ENCODE data around the gene SPESP1.

Gene SPESP1
- total RNA-seq = 0 to 0.46 (median 0.17) reads per million in 9 experiments

- Mint-ChIP-seq H3K9me3 (no peaks in the 10 kb centered on the region), H3K4me3 (peak within 1 kb of the TSS; percentile 23 to 43), H3K36me3 (ENCODE audit: insufficient read depth) (no peaks in the 10 kb centered on the region), H3K4me1 (ENCODE audit: low read depth in 2 of 2) (no peaks in the 10 kb centered on the region), H3K27ac (peak within 1 kb of the TSS; percentile 55), H3K27me3 (peaks cover 20 to 23% of the 10 kb centered on the region in 2 donors)
- ATAC-seq (replicated peaks) (peak; percentile 37), DNase-seq (peak in 1 of 3 experiments; percentile 11)
Observed at GRCh38 chr15:68930268-68931022, at the start of gene SPESP1. TSS of gene SPESP1 (plus strand) at chr15:68930525. CDS start at chr15:68930654, 129 bp downstream.

DNA sequence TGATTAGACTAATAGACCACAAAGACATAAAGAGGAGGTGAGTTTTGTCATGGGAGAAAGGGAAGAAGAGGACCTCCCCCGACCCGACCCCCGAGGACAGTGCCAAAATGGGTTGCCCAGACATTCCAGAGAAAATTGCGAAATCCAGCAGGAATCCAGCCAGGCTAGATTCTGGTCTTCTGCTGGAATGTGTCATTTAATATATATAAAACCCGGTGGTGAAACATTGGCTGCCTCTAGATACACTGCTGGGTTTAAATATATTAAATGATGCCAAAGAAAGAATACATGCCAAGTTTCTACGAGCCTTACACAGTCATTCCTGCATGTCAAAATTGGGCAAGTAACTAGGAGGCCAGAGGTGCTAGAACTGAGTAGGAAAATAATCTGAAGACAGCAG, 45.3 kb upstream of the SPESP1 start:
- Mint-ChIP-seq H3K27ac (no peak overlapping the region), H3K27me3 (peaks cover 19 to 30% of the 10 kb centered on the region in 2 donors), H3K9me3 (no peaks in the 10 kb centered on the region), H3K4me3 (no peak overlapping the region), H3K36me3 (ENCODE audit: insufficient read depth) (no peaks in the 10 kb centered on the region), H3K4me1 (ENCODE audit: low read depth in 2 of 2) (peaks cover 0 to 4% of the 10 kb centered on the region in 2 donors)
- ATAC-seq (replicated peaks) (no peak), DNase-seq (no peak)

DNA sequence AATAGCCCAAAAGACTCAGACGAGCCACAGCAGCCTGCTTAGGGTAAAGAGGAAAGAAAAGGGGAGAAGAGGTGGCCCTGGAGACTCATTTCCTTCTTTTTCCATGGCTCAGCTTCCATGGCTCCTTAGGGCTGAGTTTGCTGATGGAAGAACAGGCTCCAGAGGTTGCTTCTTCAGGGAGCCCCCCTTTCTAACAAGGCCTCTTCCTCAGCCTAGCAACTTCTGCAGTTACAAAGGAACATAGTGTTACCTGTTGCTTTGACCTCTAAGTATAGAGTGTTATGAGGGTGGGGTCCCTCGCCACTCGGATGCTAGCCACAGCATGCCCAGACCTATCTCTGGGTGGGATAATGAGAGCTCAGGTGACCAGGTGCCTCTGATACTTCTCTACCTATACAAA, 43.2 kb upstream of the SPESP1 start:
- DNase-seq = no peak
- peaks cover 0 to 4% of the 10 kb centered on the region in 2 donors for H3K4me1 Mint-ChIP-seq (ENCODE audit: low read depth in 2 of 2)
- no peak overlapping the region for H3K27ac Mint-ChIP-seq
- no peak overlapping the region for H3K4me3 Mint-ChIP-seq
- H3K36me3 Mint-ChIP-seq (ENCODE audit: insufficient read depth) = no peaks in the 10 kb centered on the region
- H3K27me3 Mint-ChIP-seq = peaks cover 36 to 37% of the 10 kb centered on the region in 2 donors
- ATAC-seq (replicated peaks) = no peak
- no peaks in the 10 kb centered on the region for H3K9me3 Mint-ChIP-seq

GRCh38 chr15:68887819-68888218, 42.5 kb upstream of the SPESP1 start:
- H3K36me3 Mint-ChIP-seq (ENCODE audit: insufficient read depth) = no peaks in the 10 kb centered on the region
- peaks cover 41 to 42% of the 10 kb centered on the region in 2 donors for H3K27me3 Mint-ChIP-seq
- H3K4me3 Mint-ChIP-seq = no peak overlapping the region
- no peaks in the 10 kb centered on the region for H3K9me3 Mint-ChIP-seq
- ATAC-seq (replicated peaks) (no peak), DNase-seq (no peak)
- peaks cover 0 to 4% of the 10 kb centered on the region in 2 donors for H3K4me1 Mint-ChIP-seq (ENCODE audit: low read depth in 2 of 2)
- H3K27ac Mint-ChIP-seq = no peak overlapping the region

DNA sequence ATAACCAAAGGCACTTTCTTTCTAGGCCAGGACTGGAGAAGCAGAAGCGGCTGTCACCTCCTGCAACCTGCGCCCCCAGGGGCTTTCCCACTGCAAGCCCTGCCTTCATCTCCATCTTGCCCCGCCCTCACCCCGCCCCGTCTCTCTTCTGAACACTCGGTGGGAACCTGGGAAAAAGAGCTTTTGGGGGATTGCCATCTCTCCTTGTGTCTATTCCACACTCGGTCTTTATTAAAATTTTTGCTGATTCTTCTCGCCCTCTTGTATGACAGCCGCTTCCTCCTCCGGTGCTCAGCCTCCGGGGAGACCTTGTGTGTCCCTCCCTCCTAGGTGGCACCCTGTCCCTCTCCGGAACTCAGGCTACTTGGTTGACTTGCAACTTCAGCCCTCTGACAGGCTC, 41.9 kb upstream of the SPESP1 start:
- DNase-seq = no peak
- peaks cover 45 to 47% of the 10 kb centered on the region in 2 donors for H3K27me3 Mint-ChIP-seq
- H3K9me3 Mint-ChIP-seq = no peaks in the 10 kb centered on the region
- no peak overlapping the region for H3K27ac Mint-ChIP-seq
- peak overlapping the region in 1 of 2 donors; percentile 35 for H3K4me3 Mint-ChIP-seq
- peak; percentile 39 for ATAC-seq (replicated peaks)
- no peaks in the 10 kb centered on the region for H3K36me3 Mint-ChIP-seq (ENCODE audit: insufficient read depth)
- H3K4me1 Mint-ChIP-seq (ENCODE audit: low read depth in 2 of 2) = peaks cover 0 to 4% of the 10 kb centered on the region in 2 donors

GRCh38 chr15:68894208-68894607, 36.1 kb upstream of the SPESP1 start:
- Mint-ChIP-seq H3K27me3 (peaks cover 48 to 70% of the 10 kb centered on the region in 2 donors), H3K4me3 (no peak overlapping the region), H3K4me1 (ENCODE audit: low read depth in 2 of 2) (no peaks in the 10 kb centered on the region), H3K27ac (no peak overlapping the region), H3K9me3 (no peaks in the 10 kb centered on the region), H3K36me3 (ENCODE audit: insufficient read depth) (no peaks in the 10 kb centered on the region)
- DNase-seq (no peak), ATAC-seq (replicated peaks) (no peak)

DNA sequence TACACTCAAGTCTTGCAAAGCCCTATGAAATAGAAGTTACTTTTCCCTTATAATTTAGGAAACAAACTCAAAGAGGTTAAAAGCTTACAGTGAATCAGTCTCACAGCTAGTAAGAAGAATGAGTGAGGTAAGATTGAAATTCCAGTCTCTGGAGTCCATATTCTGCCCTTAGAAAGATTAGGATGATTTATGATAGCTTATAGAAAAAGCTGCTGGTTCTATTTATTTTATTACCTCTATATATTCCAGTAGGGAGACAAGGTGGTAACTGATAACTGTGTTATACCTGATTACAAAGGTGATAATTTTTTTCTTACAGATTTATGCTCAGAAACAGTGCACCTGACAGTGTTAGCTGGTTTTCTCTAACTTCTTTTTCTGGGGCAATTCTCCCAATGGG, 34.1 kb upstream of the SPESP1 start:
- Mint-ChIP-seq H3K4me3 (no peak overlapping the region), H3K9me3 (no peaks in the 10 kb centered on the region), H3K4me1 (ENCODE audit: low read depth in 2 of 2) (no peaks in the 10 kb centered on the region), H3K36me3 (ENCODE audit: insufficient read depth) (no peaks in the 10 kb centered on the region), H3K27me3 (peaks cover 49 to 87% of the 10 kb centered on the region in 2 donors), H3K27ac (no peak overlapping the region)
- ATAC-seq (replicated peaks) (no peak), DNase-seq (no peak)

- no peak for DNase-seq
- Mint-ChIP-seq H3K27me3 (peaks cover 49 to 87% of the 10 kb centered on the region in 2 donors), H3K4me3 (no peak overlapping the region), H3K4me1 (ENCODE audit: low read depth in 2 of 2) (no peaks in the 10 kb centered on the region), H3K9me3 (no peaks in the 10 kb centered on the region), H3K36me3 (ENCODE audit: insufficient read depth) (no peaks in the 10 kb centered on the region), H3K27ac (no peak overlapping the region)
- ATAC-seq (replicated peaks) = no peak
Observed at GRCh38 chr15:68897016-68897415, 33.3 kb upstream of the SPESP1 start.

DNA sequence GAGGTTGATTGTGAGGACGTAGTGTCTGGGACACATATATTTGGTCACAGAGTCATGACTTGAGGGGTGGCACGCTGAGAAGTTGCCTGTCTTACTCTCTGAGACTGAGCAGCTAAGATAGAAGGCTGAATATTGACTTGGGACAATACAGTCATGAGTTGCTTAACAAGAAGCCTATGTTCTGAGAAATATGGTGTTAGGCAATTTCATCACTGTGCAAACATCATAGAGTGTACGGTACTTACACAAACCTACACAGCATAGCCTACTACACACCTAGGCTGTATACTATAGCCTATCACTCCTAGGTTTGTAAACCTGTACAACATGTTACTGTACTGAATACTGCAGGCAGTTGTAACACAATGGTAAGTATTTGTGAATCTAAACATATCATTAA, 30.3 kb upstream of the SPESP1 start:
- no peak for ATAC-seq (replicated peaks)
- H3K4me3 Mint-ChIP-seq = no peak overlapping the region
- no peak overlapping the region for H3K27ac Mint-ChIP-seq
- no peaks in the 10 kb centered on the region for H3K36me3 Mint-ChIP-seq (ENCODE audit: insufficient read depth)
- H3K9me3 Mint-ChIP-seq = no peaks in the 10 kb centered on the region
- peaks cover 50 to 60% of the 10 kb centered on the region in 2 donors for H3K27me3 Mint-ChIP-seq
- H3K4me1 Mint-ChIP-seq (ENCODE audit: low read depth in 2 of 2) = no peaks in the 10 kb centered on the region
- DNase-seq = no peak

- H3K9me3 Mint-ChIP-seq = no peaks in the 10 kb centered on the region
- ATAC-seq (replicated peaks) = no peak
- peaks cover 25 to 43% of the 10 kb centered on the region in 2 donors for H3K27me3 Mint-ChIP-seq
- H3K27ac Mint-ChIP-seq = no peak overlapping the region
- DNase-seq = no peak
- H3K36me3 Mint-ChIP-seq (ENCODE audit: insufficient read depth) = no peaks in the 10 kb centered on the region
- no peak overlapping the region for H3K4me3 Mint-ChIP-seq
- H3K4me1 Mint-ChIP-seq (ENCODE audit: low read depth in 2 of 2) = no peaks in the 10 kb centered on the region
Observed at GRCh38 chr15:68907396-68907923, 22.9 kb upstream of the SPESP1 start.

- no peaks in the 10 kb centered on the region for H3K9me3 Mint-ChIP-seq
- DNase-seq = no peak
- no peaks in the 10 kb centered on the region for H3K4me1 Mint-ChIP-seq (ENCODE audit: low read depth in 2 of 2)
- H3K36me3 Mint-ChIP-seq (ENCODE audit: insufficient read depth) = no peaks in the 10 kb centered on the region
- no peak for ATAC-seq (replicated peaks)
- peaks cover 34 to 42% of the 10 kb centered on the region in 2 donors for H3K27me3 Mint-ChIP-seq
- H3K27ac Mint-ChIP-seq = no peak overlapping the region
- no peak overlapping the region for H3K4me3 Mint-ChIP-seq
Observed at GRCh38 chr15:68909601-68910100, 20.7 kb upstream of the SPESP1 start.

- DNase-seq (no peak), ATAC-seq (replicated peaks) (no peak)
- peaks cover 32 to 48% of the 10 kb centered on the region in 2 donors for H3K27me3 Mint-ChIP-seq
- no peaks in the 10 kb centered on the region for H3K9me3 Mint-ChIP-seq
- H3K27ac Mint-ChIP-seq = no peak overlapping the region
- no peak overlapping the region for H3K4me3 Mint-ChIP-seq
- no peaks in the 10 kb centered on the region for H3K4me1 Mint-ChIP-seq (ENCODE audit: low read depth in 2 of 2)
- no peaks in the 10 kb centered on the region for H3K36me3 Mint-ChIP-seq (ENCODE audit: insufficient read depth)
Observed at GRCh38 chr15:68910341-68910740, 20.0 kb upstream of the SPESP1 start.

DNA sequence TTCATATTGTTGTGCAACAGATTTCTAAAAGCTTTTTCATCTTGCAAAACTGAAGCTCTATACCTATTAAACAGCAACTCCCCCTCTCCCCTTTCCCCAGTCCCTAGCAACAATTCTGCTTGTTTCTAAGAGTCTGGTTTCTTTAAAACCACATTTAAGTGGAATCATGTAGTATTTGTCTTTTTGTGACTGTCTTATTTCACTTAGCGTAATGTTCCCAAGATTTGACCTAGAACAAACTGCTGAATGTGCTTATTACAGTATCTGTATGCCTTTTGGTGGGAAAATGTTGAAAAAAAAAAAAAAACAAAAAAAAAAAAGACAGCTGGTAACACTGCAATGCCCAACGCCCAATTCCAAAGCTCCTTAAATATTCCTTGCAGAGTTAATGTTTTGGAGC, 19.5 kb upstream of the SPESP1 start:
- no peaks in the 10 kb centered on the region for H3K4me1 Mint-ChIP-seq (ENCODE audit: low read depth in 2 of 2)
- H3K4me3 Mint-ChIP-seq = no peak overlapping the region

DNA sequence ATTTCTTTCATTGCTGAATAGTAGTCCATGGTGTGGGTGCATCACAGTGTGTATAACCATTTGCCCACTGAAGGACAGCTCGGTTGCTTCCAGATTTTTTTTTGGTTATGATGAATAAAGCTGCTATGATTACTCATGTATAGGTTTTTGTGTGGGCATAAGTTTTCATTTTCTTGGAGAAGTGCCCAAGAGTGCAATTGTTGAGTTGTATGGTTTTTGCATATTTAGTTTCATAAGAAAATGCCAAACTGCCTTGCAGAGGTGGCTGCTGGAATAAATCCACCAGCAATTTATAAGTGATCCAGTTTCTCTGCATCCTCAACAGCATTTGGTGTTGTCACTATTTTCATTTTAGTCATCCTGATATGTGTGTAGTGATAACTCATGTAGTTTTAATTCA, 8.4 kb upstream of the SPESP1 start:
- no peak for ATAC-seq (replicated peaks)
- Mint-ChIP-seq H3K27ac (no peak overlapping the region), H3K4me3 (no peak overlapping the region), H3K27me3 (peaks cover 32 to 41% of the 10 kb centered on the region in 2 donors), H3K9me3 (no peaks in the 10 kb centered on the region), H3K36me3 (ENCODE audit: insufficient read depth) (no peaks in the 10 kb centered on the region), H3K4me1 (ENCODE audit: low read depth in 2 of 2) (peaks cover 0 to 3% of the 10 kb centered on the region in 2 donors)
- no peak for DNase-seq

More for the DNA sequence above, 19.5 kb upstream of the SPESP1 start:
- no peak for DNase-seq
- Mint-ChIP-seq H3K27ac (no peak overlapping the region), H3K9me3 (no peaks in the 10 kb centered on the region), H3K36me3 (ENCODE audit: insufficient read depth) (no peaks in the 10 kb centered on the region), H3K27me3 (peaks cover 36 to 53% of the 10 kb centered on the region in 2 donors)
- ATAC-seq (replicated peaks) = no peak
